ENCODE data around the gene AMIGO3. TPM values are rescaled to one million over a fixed set of nuclear protein-coding genes. Genes with fewer than 3 reads are reported as not detected.
"Not testable (repeated sequence)": the region's sequence is repeated elsewhere in the genome, so short reads cannot be mapped to it uniquely, and the experiment has no call there.

The AMIGO3 gene
- total and polyA plus RNA-seq, 2 donors from 2014 or later: 0.73 TPM; not detected in 1

- Histone ChIP-seq H3K4me3 (ENCODE audit: low read length in 3 of 3) (peak within 1 kb of the TSS; percentile 57 to 89 (median 83)), H3K36me3 (ENCODE audit: control insufficient read depth in 2 of 3, insufficient read depth in 3 of 3, low read length in 3 of 3) (no peaks in the 10 kb centered on the region), H3K27ac (ENCODE audit: low read depth in 2 of 2, low read length in 2 of 2) (peak within 1 kb of the TSS; percentile 85 to 89), H3K9me3 (ENCODE audit: control insufficient read depth in 2 of 3, insufficient read depth in 1 of 3, low read length in 3 of 3) (no peaks in the 10 kb centered on the region), H3K4me1 (ENCODE audit: control insufficient read depth in 2 of 3, insufficient read depth in 2 of 3, low read depth in 1 of 3, low read length in 3 of 3) (peaks cover 0 to 25% (median 4%) of the 10 kb centered on the region in 3 donors), H3K9ac (ENCODE audit: low read length in 3 of 3) (peak within 1 kb of the TSS; percentile 58 to 96 (median 93)), H3K27me3 (ENCODE audit: control insufficient read depth, insufficient read depth, low read length) (no peaks in the 10 kb centered on the region)
- no peak for TF ChIP-seq CTCF (IDR thresholded peaks at IDR 0.05; ENCODE audit: borderline replicate concordance, extremely low read depth, insufficient read depth)
- DNase-seq (peak; percentile 95 to 97 (median 96)), FAIRE-seq (no peak)
- intact Hi-C loops (cut with DNase I): no loop called here
Measured at GRCh38 chr3:49689046-49689907, 30.2 kb downstream of the AMIGO3 start, which contains the start of the genes MST1 and RNF123. MST1 (minus strand) TSS chr3:49689474; CDS start chr3:49688691, 783 bp downstream. RNF123 (plus strand) TSS chr3:49689557; CDS start chr3:49691166, 1,609 bp downstream.

GRCh38 chr3:49688338-49689045 lies 31.0 kb downstream of the AMIGO3 start:
- Histone ChIP-seq H3K9ac (ENCODE audit: low read length in 3 of 3) (peak overlapping the region in 2 of 3 donors; percentile 93 to 96), H3K4me1 (ENCODE audit: control insufficient read depth in 2 of 3, insufficient read depth in 2 of 3, low read depth in 1 of 3, low read length in 3 of 3) (peaks cover 0 to 29% (median 9%) of the 10 kb centered on the region in 3 donors), H3K27ac (ENCODE audit: low read depth in 2 of 2, low read length in 2 of 2) (peak overlapping the region; percentile 85 to 89), H3K4me3 (ENCODE audit: low read length in 3 of 3) (peak overlapping the region in 2 of 3 donors; percentile 83 to 89)
- H3K27me3 ChIP-seq (ENCODE audit: control insufficient read depth, insufficient read depth, low read length); intact Hi-C loops (cut with DNase I); H3K36me3 ChIP-seq (ENCODE audit: control insufficient read depth in 2 of 3, insufficient read depth in 3 of 3, low read length in 3 of 3); H3K9me3 ChIP-seq (ENCODE audit: control insufficient read depth in 2 of 3, insufficient read depth in 1 of 3, low read length in 3 of 3); FAIRE-seq: not testable (repeated sequence)
- peak in 2 of 5 donors; percentile 15 to 68 for DNase-seq

- H3K9me3 ChIP-seq (ENCODE audit: control insufficient read depth in 2 of 3, insufficient read depth in 1 of 3, low read length in 3 of 3); H3K27me3 ChIP-seq (ENCODE audit: control insufficient read depth, insufficient read depth, low read length); FAIRE-seq; H3K4me3 ChIP-seq (ENCODE audit: low read length in 3 of 3); DNase-seq; H3K27ac ChIP-seq (ENCODE audit: low read depth in 2 of 2, low read length in 2 of 2); H3K9ac ChIP-seq (ENCODE audit: low read length in 3 of 3); intact Hi-C loops (cut with DNase I): not testable (repeated sequence)
- peaks cover 0 to 40% (median 17%) of the 10 kb centered on the region in 3 donors for H3K4me1 ChIP-seq (ENCODE audit: control insufficient read depth in 2 of 3, insufficient read depth in 2 of 3, low read depth in 1 of 3, low read length in 3 of 3)
- peaks cover 0 to 12% (median 3%) of the 10 kb centered on the region in 3 donors for H3K36me3 ChIP-seq (ENCODE audit: control insufficient read depth in 2 of 3, insufficient read depth in 3 of 3, low read length in 3 of 3)
Measured at GRCh38 chr3:49687424-49687795, 32.1 kb downstream of the AMIGO3 start.

GRCh38 chr3:49686769-49687423 lies 32.6 kb downstream of the AMIGO3 start:
- H3K9me3 ChIP-seq (ENCODE audit: control insufficient read depth in 2 of 3, insufficient read depth in 1 of 3, low read length in 3 of 3); intact Hi-C loops (cut with DNase I); H3K27ac ChIP-seq (ENCODE audit: low read depth in 2 of 2, low read length in 2 of 2); H3K27me3 ChIP-seq (ENCODE audit: control insufficient read depth, insufficient read depth, low read length); H3K9ac ChIP-seq (ENCODE audit: low read length in 3 of 3); FAIRE-seq: not testable (repeated sequence)
- H3K36me3 ChIP-seq (ENCODE audit: control insufficient read depth in 2 of 3, insufficient read depth in 3 of 3, low read length in 3 of 3): peaks cover 0 to 17% (median 4%) of the 10 kb centered on the region in 3 donors
- peak; percentile 87 to 93 (median 92) for DNase-seq
- H3K4me3 ChIP-seq (ENCODE audit: low read length in 3 of 3): peak overlapping the region; percentile 36 to 51 (median 42)
- peaks cover 0 to 44% (median 23%) of the 10 kb centered on the region in 3 donors for H3K4me1 ChIP-seq (ENCODE audit: control insufficient read depth in 2 of 3, insufficient read depth in 2 of 3, low read depth in 1 of 3, low read length in 3 of 3)

- H3K9ac ChIP-seq (ENCODE audit: low read length in 3 of 3); H3K9me3 ChIP-seq (ENCODE audit: control insufficient read depth in 2 of 3, insufficient read depth in 1 of 3, low read length in 3 of 3); H3K27me3 ChIP-seq (ENCODE audit: control insufficient read depth, insufficient read depth, low read length); FAIRE-seq; intact Hi-C loops (cut with DNase I): not testable (repeated sequence)
- Histone ChIP-seq H3K27ac (ENCODE audit: low read depth in 2 of 2, low read length in 2 of 2) (peak overlapping the region in 1 of 2 donors; percentile 39), H3K36me3 (ENCODE audit: control insufficient read depth in 2 of 3, insufficient read depth in 3 of 3, low read length in 3 of 3) (peaks cover 0 to 22% (median 6%) of the 10 kb centered on the region in 3 donors), H3K4me3 (ENCODE audit: low read length in 3 of 3) (peak overlapping the region; percentile 33 to 51 (median 42)), H3K4me1 (ENCODE audit: control insufficient read depth in 2 of 3, insufficient read depth in 2 of 3, low read depth in 1 of 3, low read length in 3 of 3) (peaks cover 0 to 41% (median 24%) of the 10 kb centered on the region in 3 donors)
- peak; percentile 68 to 92 (median 74) for DNase-seq
Measured at GRCh38 chr3:49686346-49686745, 33.1 kb downstream of the AMIGO3 start.

- H3K27me3 ChIP-seq (ENCODE audit: control insufficient read depth, insufficient read depth, low read length); intact Hi-C loops (cut with DNase I); H3K9ac ChIP-seq (ENCODE audit: low read length in 3 of 3); H3K9me3 ChIP-seq (ENCODE audit: control insufficient read depth in 2 of 3, insufficient read depth in 1 of 3, low read length in 3 of 3); H3K4me3 ChIP-seq (ENCODE audit: low read length in 3 of 3); H3K27ac ChIP-seq (ENCODE audit: low read depth in 2 of 2, low read length in 2 of 2); FAIRE-seq: not testable (repeated sequence)
- peaks cover 0 to 40% (median 24%) of the 10 kb centered on the region in 3 donors for H3K4me1 ChIP-seq (ENCODE audit: control insufficient read depth in 2 of 3, insufficient read depth in 2 of 3, low read depth in 1 of 3, low read length in 3 of 3)
- DNase-seq: peak in 1 of 5 donors; percentile 20
- H3K36me3 ChIP-seq (ENCODE audit: control insufficient read depth in 2 of 3, insufficient read depth in 3 of 3, low read length in 3 of 3): peaks cover 0 to 27% (median 11%) of the 10 kb centered on the region in 3 donors
Measured at GRCh38 chr3:49685846-49686245, 33.6 kb downstream of the AMIGO3 start.

Data from kidney (tissue), 14 donors.